IMR-90 (cell line): ENCODE measurements around the gene ZNF507. TPM values are rescaled to one million over a fixed set of nuclear protein-coding genes. Genes with fewer than 3 reads are reported as not detected.

Source experiments
- ATAC-seq: fragments of 200-7000 bp; cut with Tn5 transposase; 2 replicates; pipeline ENCODE4 v1.9.1; 2020; ENCODE audit warnings: low read depth, mild to moderate bottlenecking, moderate library complexity
- BruUV-seq: library from RNA; stranded (reverse); fragments of 400-500 nt; replicated peaks from 2 replicates; lab custom pipeline; 2021; lab: Mats Ljungman, UMichigan
- CTCF ChIA-PET: fragments of 300-600 bp; formaldehyde crosslinking; extraction: SDS; loops from one replicate; lab custom pipeline; 2021; ENCODE audit warnings: antibody characterized with exemption; lab: Yijun Ruan, JAX
- POLR2A ChIA-PET: fragments of 300-600 bp; sonication (Branson Sonifier 250); formaldehyde crosslinking; loops from one replicate; lab custom pipeline; 2022; ENCODE audit warnings: antibody characterized with exemption; ENCODE audit not compliant: unreplicated experiment; lab: Charles Lee
- DNase-seq: peaks from one replicate; pipeline ENCODE4 v3.0.0; 2013
- H2AFZ ChIP-seq: replicated peaks from 2 replicates; pipeline ENCODE3; 2013; ENCODE audit warnings: low read length, mild to moderate bottlenecking; ENCODE audit not compliant: poor library complexity
- H2AK5ac ChIP-seq: 2 replicates; pipeline ENCODE4 v1.6.1; 2013; ENCODE audit warnings: low read depth, low read length, inconsistent platforms
- H2AK9ac ChIP-seq: replicated peaks from 2 replicates; pipeline ENCODE3; 2013; ENCODE audit warnings: mild to moderate bottlenecking, low read depth, low read length, moderate library complexity; ENCODE audit not compliant: poor library complexity
- H2BK120ac ChIP-seq: 2 replicates; pipeline ENCODE4 v1.6.1; 2013; ENCODE audit warnings: low read depth, low read length, inconsistent platforms
- H2BK15ac ChIP-seq: 3 replicates; pipeline ENCODE4 v1.6.1; 2013; ENCODE audit warnings: low read depth, low read length, inconsistent platforms
- H2BK20ac ChIP-seq: 2 replicates; pipeline ENCODE4 v1.6.1; 2013; ENCODE audit warnings: low read depth, mild to moderate bottlenecking, inconsistent platforms, low read length, moderate library complexity
- H2BK5ac ChIP-seq: 2 replicates; pipeline ENCODE4 v1.6.1; 2013; ENCODE audit warnings: mild to moderate bottlenecking, low read depth, low read length, inconsistent platforms; ENCODE audit not compliant: poor library complexity, severe bottlenecking
- H3K14ac ChIP-seq: replicated peaks from 2 replicates; pipeline ENCODE4 v1.6.1; 2013; ENCODE audit warnings: low read depth, low read length, inconsistent platforms
- H3K18ac ChIP-seq: 2 replicates; pipeline ENCODE4 v1.6.1; 2013; ENCODE audit warnings: low read depth, low read length, control low read depth
- H3K23ac ChIP-seq: 2 replicates; pipeline ENCODE4 v1.6.1; 2013; ENCODE audit warnings: low read depth, low read length, inconsistent platforms
- H3K27ac ChIP-seq: 2 replicates; pipeline ENCODE4 v1.5.1; 2013; ENCODE audit warnings: mild to moderate bottlenecking, control low read depth, low read length; ENCODE audit not compliant: insufficient read depth
- H3K27me3 ChIP-seq: 2 replicates; pipeline ENCODE4 v1.6.1; 2013; ENCODE audit warnings: low read length; ENCODE audit not compliant: control insufficient read depth, insufficient read depth
- H3K36me3 ChIP-seq: 2 replicates; pipeline ENCODE4 v1.6.1; 2013; ENCODE audit warnings: low read length, mixed read lengths; ENCODE audit not compliant: control insufficient read depth, insufficient read depth
- H3K4ac ChIP-seq: 2 replicates; pipeline ENCODE4 v1.6.1; 2013; ENCODE audit warnings: low read depth, low read length, inconsistent platforms
- H3K4me1 ChIP-seq: 2 replicates; pipeline ENCODE4 v1.6.1; 2013; ENCODE audit warnings: low read length, mixed read lengths; ENCODE audit not compliant: control insufficient read depth, insufficient read depth
- H3K4me2 ChIP-seq: 2 replicates; pipeline ENCODE4 v1.6.1; 2013; ENCODE audit warnings: low read depth, mild to moderate bottlenecking, control low read depth, low read length, moderate library complexity
- H3K4me3 ChIP-seq: 2 replicates; pipeline ENCODE4 v1.5.1; 2013; ENCODE audit warnings: low read depth, mild to moderate bottlenecking, control low read depth, low read length, moderate library complexity; ENCODE audit not compliant: insufficient read depth
- H3K56ac ChIP-seq: 2 replicates; pipeline ENCODE4 v1.6.1; 2013; ENCODE audit warnings: low read length, inconsistent platforms; ENCODE audit not compliant: insufficient read depth; ENCODE audit errors: extremely low read depth
- H3K79me1 ChIP-seq, 2 experiments: 2 replicates each; pipeline ENCODE4 v1.6.1; 2013; ENCODE audit warnings: low read length in 2 of 2, inconsistent platforms in 1 of 2, low read depth in 1 of 2
- H3K9ac ChIP-seq: 2 replicates; pipeline ENCODE4 v1.6.1; 2013; ENCODE audit warnings: low read depth, low read length, control low read depth
- H3K9me1 ChIP-seq: 2 replicates; pipeline ENCODE4 v1.6.1; 2013; ENCODE audit warnings: low read length, inconsistent platforms; ENCODE audit not compliant: insufficient read depth
- H3K9me3 ChIP-seq: 2 replicates; pipeline ENCODE4 v1.6.1; 2013; ENCODE audit warnings: low read length; ENCODE audit not compliant: control insufficient read depth, insufficient read depth
- H4K20me1 ChIP-seq: 2 replicates; pipeline ENCODE4 v1.6.1; 2013; ENCODE audit warnings: low read length, inconsistent platforms; ENCODE audit not compliant: insufficient read depth
- H4K5ac ChIP-seq: 2 replicates; pipeline ENCODE4 v1.6.1; 2013; ENCODE audit warnings: mild to moderate bottlenecking, low read depth, low read length, control low read depth
- H4K8ac ChIP-seq, 2 experiments: 2 replicates each; pipeline ENCODE4 v1.6.1; 2013; ENCODE audit warnings: low read depth in 2 of 2, low read length in 2 of 2, control low read depth in 1 of 2, inconsistent platforms in 1 of 2
- H4K91ac ChIP-seq: 2 replicates; pipeline ENCODE4 v1.6.1; 2013; ENCODE audit warnings: low read depth, low read length, inconsistent platforms; ENCODE audit not compliant: insufficient read depth
- CEBPB ChIP-seq: IDR thresholded peaks from 2 replicates; pipeline ENCODE4 v1.6.1; 2012; ENCODE audit warnings: low read depth, low read length, improper control_type of control experiment
- CTCF ChIP-seq: conservative IDR thresholded peaks from 2 replicates; pipeline ENCODE4 v1.5.1; 2012; ENCODE audit warnings: mild to moderate bottlenecking, low read depth, low read length, improper control_type of control experiment
- ELK1 ChIP-seq: fragments of 150-350 bp; IDR thresholded peaks from 2 replicates; pipeline ENCODE4 v1.6.1; 2016; ENCODE audit warnings: low read depth, mild to moderate bottlenecking, low read length, moderate library complexity, borderline replicate concordance
- FOS ChIP-seq: fragments of 150-350 bp; IDR thresholded peaks from 2 replicates; pipeline ENCODE4 v1.6.1; 2016; ENCODE audit warnings: low read depth, low read length
- MXI1 ChIP-seq: IDR thresholded peaks from 2 replicates; pipeline ENCODE4 v1.6.1; 2012; ENCODE audit warnings: low read depth, mild to moderate bottlenecking, low read length, moderate library complexity, borderline replicate concordance
- NFE2L2 ChIP-seq: fragments of 150-350 bp; IDR thresholded peaks from 2 replicates; pipeline ENCODE4 v1.6.1; 2016; ENCODE audit warnings: low read depth, mild to moderate bottlenecking, low read length
- RAD21 ChIP-seq: IDR thresholded peaks from 2 replicates; pipeline ENCODE4 v1.6.1; 2012; ENCODE audit warnings: low read length, improper control_type of control experiment
- RCOR1 ChIP-seq: IDR thresholded peaks from 2 replicates; pipeline ENCODE4 v1.6.1; 2012; ENCODE audit warnings: mild to moderate bottlenecking, low read length, improper control_type of control experiment; ENCODE audit not compliant: insufficient replicate concordance
- SMC3 ChIP-seq: fragments of 150-350 bp; IDR thresholded peaks from 2 replicates; pipeline ENCODE4 v1.6.1; 2016; ENCODE audit warnings: low read depth, mild to moderate bottlenecking, antibody characterized with exemption, low read length, moderate library complexity
- USF2 ChIP-seq: fragments of 150-350 bp; IDR thresholded peaks from 2 replicates; pipeline ENCODE4 v1.6.1; 2017; ENCODE audit warnings: mild to moderate bottlenecking, antibody characterized with exemption, low read length, low read depth
- WGBS, 2 experiments: methylation state at CpG; one replicate each; pipeline versions ENCODE4 v1.1.5 to v1.1.7; 2013; ENCODE audit warnings: missing lambda C conversion rate in 2 of 2; ENCODE audit not compliant: insufficient read length in 1 of 2; ENCODE audit errors: extremely low coverage in 2 of 2; 5-methylcytosine and 5-hydroxymethylcytosine counted together
- dilution Hi-C: fragments of 300-500 bp; cut with HindIII; formaldehyde crosslinking; loops from one replicate; pipeline ENCODE4 v1.14.3; 2018; ENCODE audit warnings: low sequenced_read_pairs; ENCODE audit not compliant: unreplicated experiment
- in situ Hi-C: fragments of 300-500 bp; cut with MboI; formaldehyde crosslinking; loops from 3 replicates; pipeline ENCODE4 v1.14.3; 2019; ENCODE audit warnings: low sequenced_read_pairs, inconsistent platforms, mixed read lengths
- intact Hi-C: fragments of 100-400 bp; cut with micrococcal nuclease; formaldehyde crosslinking; loops from 2 replicates; pipeline ENCODE4 v1.10.0; 2022
- polyA plus RNA-seq, 3 experiments: library from polyadenylated mRNA; depleted of rRNA; stranded (reverse); fragments of >200 nt; gene quantifications; 2 replicates each; pipeline ENCODE4 v1.2.3, GENCODE V29; 2012; ENCODE audit warnings: low replicate concordance in 1 of 3
- total RNA-seq: library from RNA; depleted of rRNA; stranded (reverse); fragments of >200 nt; gene quantifications from 2 replicates; pipeline ENCODE4 v1.2.3, GENCODE V29; 2012

ZNF507 gene
- total and polyA plus RNA-seq, 2 of the 4 experiments (the other 2 are of a cell fraction), result 9.6 to 19.9 TPM

- ATAC-seq (peak; percentile 42; the same call in 1 of the 2 replicates), DNase-seq (peak; percentile 6)
- Histone ChIP-seq H3K27me3 (peaks cover 2% of the 10 kb centered on the region), H3K9me3 (no peaks in the 10 kb centered on the region), H3K9me1 (no peaks in the 10 kb centered on the region), H4K91ac (no peak overlapping the region), H3K56ac (no peak overlapping the region), H2AK5ac (no peak overlapping the region), H3K79me1 (no peaks in the 10 kb centered on the region), H2BK15ac (no peak overlapping the region), H3K36me3 (no peaks in the 10 kb centered on the region), H3K14ac (no peak overlapping the region), H4K5ac (no peak overlapping the region), H2AFZ (no peak overlapping the region), H4K20me1 (no peaks in the 10 kb centered on the region), H3K4me1 (no peaks in the 10 kb centered on the region), H2AK9ac (no peak overlapping the region), H2BK20ac (no peak overlapping the region), H3K4me2 (no peak overlapping the region), H2BK5ac (no peak overlapping the region), H3K4ac (no peak overlapping the region), H3K4me3 (no peak overlapping the region), H2BK120ac (no peak overlapping the region), H3K9ac (no peak overlapping the region), H4K8ac (no peak overlapping the region), H3K23ac (no peak overlapping the region), H3K27ac (no peak overlapping the region), H3K18ac (no peak overlapping the region)
- POLR2A ChIA-PET, result no interaction called here
- intact Hi-C loops, result loop anchor here (10.0 kb wide), 1 partner anchor 1660 kb away; no protein-coding TSS in a partner anchor
- TF ChIP-seq FOS (no peak), RCOR1 (no peak), MXI1 (no peak), ELK1 (no peak), CEBPB (no peak), SMC3 (no peak), RAD21 (0 out of 2 replicates have a peak, but pooled peaks have one; percentile 10), USF2 (no peak), CTCF (0 out of 2 replicates have a peak, but pooled peaks have one; percentile 20), NFE2L2 (no peak)
- in situ Hi-C loops, result no loop called here
- WGBS, 2 experiments, result 52% methylated on average over 7 of the region's 10 CpGs; no CpG with 5 or more reads in 1 of the 2 experiments
- CTCF ChIA-PET, result interaction anchor here (0.6 kb wide), 1 partner anchor 36 kb away, joined by 3 read pairs; no protein-coding TSS in a partner anchor
- dilution Hi-C loops, result no loop called here
- no TSS peak for BruUV-seq
Measured at GRCh38 chr19:32324631-32325285, 20.7 kb upstream of the ZNF507 start.
